GM21447 (cell line): Measurements from ENCODE around the gene MAP1S.
A peak's percentile ranks its signal among the peaks of the same experiment; 100 is the strongest.

Source experiments
- ATAC-seq: cut with Tn5 transposase; IDR thresholded peaks from one replicate; pipeline ENCODE4 v1.9.1; 2021; ENCODE audit not compliant: unreplicated experiment

The MAP1S gene, protein sequence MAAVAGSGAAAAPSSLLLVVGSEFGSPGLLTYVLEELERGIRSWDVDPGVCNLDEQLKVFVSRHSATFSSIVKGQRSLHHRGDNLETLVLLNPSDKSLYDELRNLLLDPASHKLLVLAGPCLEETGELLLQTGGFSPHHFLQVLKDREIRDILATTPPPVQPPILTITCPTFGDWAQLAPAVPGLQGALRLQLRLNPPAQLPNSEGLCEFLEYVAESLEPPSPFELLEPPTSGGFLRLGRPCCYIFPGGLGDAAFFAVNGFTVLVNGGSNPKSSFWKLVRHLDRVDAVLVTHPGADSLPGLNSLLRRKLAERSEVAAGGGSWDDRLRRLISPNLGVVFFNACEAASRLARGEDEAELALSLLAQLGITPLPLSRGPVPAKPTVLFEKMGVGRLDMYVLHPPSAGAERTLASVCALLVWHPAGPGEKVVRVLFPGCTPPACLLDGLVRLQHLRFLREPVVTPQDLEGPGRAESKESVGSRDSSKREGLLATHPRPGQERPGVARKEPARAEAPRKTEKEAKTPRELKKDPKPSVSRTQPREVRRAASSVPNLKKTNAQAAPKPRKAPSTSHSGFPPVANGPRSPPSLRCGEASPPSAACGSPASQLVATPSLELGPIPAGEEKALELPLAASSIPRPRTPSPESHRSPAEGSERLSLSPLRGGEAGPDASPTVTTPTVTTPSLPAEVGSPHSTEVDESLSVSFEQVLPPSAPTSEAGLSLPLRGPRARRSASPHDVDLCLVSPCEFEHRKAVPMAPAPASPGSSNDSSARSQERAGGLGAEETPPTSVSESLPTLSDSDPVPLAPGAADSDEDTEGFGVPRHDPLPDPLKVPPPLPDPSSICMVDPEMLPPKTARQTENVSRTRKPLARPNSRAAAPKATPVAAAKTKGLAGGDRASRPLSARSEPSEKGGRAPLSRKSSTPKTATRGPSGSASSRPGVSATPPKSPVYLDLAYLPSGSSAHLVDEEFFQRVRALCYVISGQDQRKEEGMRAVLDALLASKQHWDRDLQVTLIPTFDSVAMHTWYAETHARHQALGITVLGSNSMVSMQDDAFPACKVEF

DNA sequence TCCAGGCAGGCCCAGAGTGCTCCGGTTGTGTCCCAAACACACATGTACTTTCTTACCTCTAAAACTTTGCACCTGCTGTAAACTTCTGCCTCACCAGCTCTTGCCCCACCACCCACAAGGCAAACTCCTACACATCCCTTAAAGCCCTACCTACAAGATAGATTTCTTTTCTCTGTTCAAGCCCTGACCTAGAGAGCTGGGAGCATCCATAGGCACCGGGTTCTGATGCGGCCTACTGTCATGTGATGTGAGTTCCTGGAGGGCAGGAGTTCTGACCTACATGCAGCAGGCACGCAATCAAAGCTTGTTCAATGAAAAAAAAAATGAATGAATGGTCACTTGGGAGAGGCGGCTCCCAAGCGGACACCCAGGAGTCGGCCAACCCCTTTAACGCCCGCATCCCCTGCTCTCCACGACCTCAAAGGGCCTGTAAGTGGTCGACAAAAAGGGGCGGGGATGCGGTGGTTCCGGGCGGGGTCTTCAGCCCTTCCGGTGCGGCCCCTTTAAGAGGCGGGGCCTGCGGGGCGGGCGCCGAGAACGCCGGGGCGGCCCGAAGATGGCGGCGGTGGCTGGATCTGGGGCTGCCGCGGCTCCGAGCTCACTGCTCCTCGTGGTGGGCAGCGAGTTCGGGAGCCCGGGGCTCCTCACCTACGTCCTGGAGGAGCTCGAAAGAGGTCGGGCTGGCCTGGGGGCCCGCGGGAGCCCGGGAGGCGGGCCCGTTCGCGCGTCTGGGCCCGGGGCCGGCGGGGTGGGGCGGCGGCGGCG lies at the start of gene MAP1S:
Gene MAP1S, plus strand, starts transcription at position 534 of the 765 bp plus-strand sequence. Its CDS starts 23 bp downstream, at position 557.
- ATAC-seq, result peak; percentile 69

DNA sequence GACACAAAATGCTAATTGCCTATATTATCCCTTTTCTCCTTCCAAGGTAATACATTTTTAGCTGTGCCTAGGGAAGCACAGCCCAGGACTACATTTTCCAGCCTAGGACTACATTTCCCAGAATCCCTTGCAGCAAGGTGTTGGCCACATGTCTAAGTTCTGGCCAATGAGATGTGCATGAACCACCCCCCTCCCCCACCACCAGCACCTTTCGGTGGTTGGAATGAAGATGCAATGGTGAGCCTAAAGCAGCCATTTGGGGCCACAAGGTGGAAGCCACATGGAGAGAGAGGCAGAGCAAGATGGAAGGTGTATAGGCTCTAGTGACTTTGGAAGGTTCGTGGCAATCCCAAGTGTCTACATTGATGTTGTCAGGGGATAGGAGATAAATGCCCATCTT lies 47.4 kb upstream of the MAP1S start:
- ATAC-seq, result no peak

DNA sequence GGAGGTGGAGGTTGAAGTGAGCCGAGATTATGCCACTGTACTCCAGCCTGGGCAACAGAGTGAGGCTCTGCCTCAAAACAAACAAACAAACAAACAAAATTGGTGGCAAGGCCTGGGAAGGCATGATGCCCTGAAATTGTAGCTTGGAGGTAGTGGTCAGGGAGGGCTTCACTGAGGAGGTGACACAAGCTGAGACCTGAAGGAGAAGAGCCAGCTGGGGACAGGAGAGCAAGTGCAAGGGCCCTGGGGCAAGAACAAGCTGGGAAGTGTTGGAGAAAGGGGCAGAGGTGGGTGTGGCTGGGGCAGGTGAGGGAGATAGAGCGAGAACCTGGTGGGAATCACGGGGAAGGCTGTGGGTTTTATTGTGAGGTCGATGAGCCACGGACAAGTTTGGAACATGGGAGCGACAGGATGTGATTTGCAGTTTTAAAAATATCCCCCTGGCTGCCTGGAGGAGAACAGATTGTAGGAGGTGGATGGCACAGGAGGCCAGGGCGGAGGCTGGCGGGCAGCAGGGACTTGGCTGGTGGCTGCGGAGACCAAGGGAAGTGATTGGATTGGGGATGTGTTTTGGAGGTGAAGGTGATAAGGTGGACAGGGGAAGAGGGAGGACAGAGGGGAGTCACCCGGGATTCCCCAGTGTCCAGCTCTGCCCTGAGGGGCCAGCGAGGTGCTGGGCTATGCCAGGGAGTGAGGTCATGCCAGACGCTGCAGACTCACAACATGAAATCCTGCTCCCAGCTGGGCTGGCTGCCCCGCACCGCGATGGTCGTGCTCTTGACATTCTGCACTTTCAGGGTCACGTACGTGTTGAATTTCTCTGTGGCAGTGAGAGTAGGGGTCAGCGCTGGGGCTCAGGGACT lies 45.1 kb upstream of the MAP1S start:
- no peak for ATAC-seq

GRCh38 chr19:17676295-17676694 lies 43.0 kb upstream of the MAP1S start:
- ATAC-seq, result no peak

DNA sequence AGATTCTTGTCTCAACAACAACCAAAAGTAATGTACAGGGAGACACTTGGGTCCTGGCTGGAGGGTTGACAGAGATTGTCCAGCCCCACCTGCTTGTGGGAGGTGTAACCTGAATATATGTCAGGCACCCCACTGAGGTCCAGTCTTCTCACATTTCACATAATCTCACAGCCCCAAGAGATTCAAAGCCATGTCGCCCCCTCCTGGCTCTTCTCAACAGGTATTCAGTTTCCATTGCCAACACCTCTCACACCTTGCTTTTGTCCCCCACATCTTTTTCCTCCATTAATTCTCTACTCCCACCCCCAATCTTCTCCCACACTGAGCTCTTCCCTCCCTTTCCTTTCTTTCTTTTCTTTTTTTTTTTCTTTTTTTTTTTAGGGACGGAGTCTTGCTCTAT lies 42.3 kb upstream of the MAP1S start:
- ATAC-seq, result no peak

- no peak for ATAC-seq
Observed at GRCh38 chr19:17678836-17679235, 40.4 kb upstream of the MAP1S start.

- no peak for ATAC-seq
Observed at GRCh38 chr19:17679526-17680229, 39.6 kb upstream of the MAP1S start.

- ATAC-seq, result no peak
Observed at GRCh38 chr19:17680230-17680722, 39.0 kb upstream of the MAP1S start.

DNA sequence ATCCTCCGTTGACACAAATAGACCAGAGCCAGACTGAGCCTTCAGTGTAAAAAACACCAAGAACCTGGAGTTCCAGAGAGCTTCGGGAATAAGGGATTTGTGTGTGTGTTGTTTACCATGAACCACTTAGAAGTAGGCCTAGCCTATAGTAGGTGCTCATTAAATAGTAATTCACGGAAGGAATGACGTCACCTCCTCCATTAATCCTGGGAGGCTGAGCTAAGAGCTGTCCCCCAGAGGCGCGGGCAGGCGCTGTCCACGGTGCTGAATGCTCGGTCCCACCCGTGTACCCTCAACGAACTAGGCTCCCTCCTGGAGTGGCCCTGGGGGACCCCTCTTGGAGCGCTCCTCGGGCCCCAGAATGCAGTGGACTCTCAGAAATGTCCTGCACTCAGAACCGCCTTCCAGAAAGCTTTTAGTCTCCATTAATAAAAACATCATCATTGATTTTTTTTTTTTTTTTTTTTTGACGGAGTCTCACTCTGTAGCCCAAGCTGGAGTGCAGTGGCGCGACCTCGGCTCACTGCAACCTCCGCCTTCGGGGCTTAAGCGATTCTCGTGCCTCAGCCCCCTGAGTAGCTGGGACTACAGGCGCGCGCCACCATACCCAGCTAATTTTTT lies 37.7 kb upstream of the MAP1S start:
- no peak for ATAC-seq

DNA sequence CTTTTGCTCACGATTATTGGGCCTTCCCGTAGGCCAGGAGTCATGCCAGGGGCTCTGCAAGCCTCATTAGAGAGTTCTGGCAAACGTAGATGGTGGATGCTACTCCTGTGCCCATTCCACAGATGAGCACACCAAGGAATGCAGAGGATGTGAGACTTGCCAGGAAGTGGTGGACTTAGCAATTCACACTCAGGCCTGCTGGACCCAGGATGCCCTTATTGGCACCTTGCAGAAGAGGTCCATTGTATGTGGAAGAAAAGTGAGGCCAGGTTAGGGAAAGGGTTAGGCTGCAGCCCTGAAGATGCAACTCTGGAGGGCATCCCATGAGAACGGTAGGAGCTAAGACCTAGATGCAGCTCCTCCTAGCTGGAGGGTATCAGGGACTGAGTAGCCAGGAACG lies 37.0 kb upstream of the MAP1S start:
- no peak for ATAC-seq

- no peak for ATAC-seq
Observed at GRCh38 chr19:17683078-17683477, 36.2 kb upstream of the MAP1S start.

DNA sequence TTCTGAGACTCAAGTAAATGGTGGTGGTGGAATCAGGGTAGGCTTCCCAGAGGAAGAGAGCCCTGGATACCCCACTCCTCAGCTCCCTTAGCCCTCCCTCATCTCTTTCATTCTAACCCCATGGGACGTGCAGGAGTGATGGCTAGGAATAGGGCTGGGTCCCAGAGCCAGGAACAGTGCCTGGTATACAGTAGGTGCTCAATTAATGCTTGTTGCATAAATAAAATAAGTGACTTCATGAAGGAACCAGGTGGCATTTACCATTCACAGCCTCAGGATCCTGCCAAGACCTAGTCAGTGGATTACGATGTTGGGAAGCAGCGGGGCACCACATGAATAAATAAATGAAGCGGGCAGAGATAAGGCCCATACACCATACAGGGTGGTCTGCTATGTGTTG lies 35.0 kb upstream of the MAP1S start:
- no peak for ATAC-seq

DNA sequence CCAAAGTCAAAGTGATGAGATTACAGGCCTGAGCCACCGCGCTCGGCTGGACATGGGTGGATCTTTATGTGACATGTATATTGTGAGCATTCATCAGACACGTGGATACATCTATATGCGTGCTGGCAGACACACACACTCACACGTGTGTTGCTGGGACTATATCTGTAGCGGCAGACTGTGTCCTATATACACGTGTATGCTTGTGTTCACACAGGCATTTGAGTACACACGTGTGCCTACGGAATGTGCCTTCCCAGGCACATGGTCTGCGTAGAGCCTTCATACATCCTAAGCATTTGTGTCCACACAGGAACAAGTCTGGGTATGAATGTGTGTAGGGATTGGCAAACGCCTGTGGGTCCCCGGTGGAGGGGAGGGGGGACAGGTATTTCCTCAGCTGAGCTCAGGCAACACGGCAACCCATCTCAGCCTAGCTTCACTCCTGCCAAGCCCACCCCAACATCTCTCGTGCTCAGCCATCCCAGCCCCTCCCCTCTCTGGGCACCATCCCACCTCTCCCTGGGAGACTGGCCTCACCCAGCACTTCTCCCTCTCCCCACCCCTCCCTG lies 33.7 kb upstream of the MAP1S start:
- ATAC-seq, result no peak

DNA sequence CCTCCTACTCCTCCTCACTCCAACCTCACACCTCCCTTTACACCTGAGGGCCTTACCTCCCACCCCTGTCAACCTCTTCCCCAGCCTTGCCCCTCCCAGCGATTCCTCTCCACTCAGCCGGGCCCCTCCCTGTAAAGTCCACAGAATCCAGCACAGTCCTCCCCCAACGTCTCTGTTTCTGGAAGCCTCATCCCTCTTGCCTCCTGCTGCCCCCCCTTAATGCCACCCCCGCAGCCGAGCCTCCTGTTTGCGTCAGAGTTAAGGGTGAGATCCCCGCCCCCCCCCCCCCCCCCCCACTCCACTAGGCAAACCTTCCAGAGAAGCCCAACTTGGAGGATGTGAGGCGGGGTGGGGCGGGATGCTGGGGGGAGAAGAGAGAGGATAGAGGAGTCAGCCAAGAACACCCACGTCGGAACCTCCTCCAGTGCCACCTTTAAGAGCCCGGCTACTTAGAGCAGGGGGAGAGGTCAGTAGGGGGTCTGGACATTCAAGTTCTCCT lies 33.2 kb upstream of the MAP1S start:
- no peak for ATAC-seq

GRCh38 chr19:17686592-17687024 lies 32.7 kb upstream of the MAP1S start:
- ATAC-seq, result no peak

GRCh38 chr19:17687141-17687856 lies 32.0 kb upstream of the MAP1S start:
- ATAC-seq, result no peak
